HG03520 (cell line): ENCODE measurements around the gene UBASH3B.

Experiments
- ATAC-seq: cut with Tn5 transposase; IDR thresholded peaks from one replicate; pipeline ENCODE4 v1.9.1; 2021; ENCODE audit warnings: mild to moderate bottlenecking, moderate library complexity; ENCODE audit not compliant: unreplicated experiment

Gene UBASH3B

DNA sequence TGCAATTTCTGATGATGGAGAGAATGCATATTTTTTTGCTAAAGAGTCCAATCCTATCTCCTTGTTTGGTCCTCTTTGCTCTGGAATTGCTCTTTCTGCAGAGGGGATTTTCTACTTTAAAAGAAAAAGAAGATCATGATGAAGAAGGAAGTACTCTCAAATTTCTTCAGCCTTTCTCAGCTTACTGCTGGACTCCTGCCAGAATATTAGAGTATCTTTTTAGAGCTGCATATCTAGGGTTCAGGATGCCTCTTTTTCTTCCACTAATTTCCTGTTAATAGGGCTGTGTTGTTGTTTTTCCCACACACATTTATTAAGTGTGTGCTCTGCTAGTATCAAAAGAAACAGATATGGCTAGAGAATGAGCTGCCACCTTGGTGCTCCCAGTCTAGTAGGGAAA lies 18.2 kb downstream of the UBASH3B start:
- ATAC-seq, result no peak

DNA sequence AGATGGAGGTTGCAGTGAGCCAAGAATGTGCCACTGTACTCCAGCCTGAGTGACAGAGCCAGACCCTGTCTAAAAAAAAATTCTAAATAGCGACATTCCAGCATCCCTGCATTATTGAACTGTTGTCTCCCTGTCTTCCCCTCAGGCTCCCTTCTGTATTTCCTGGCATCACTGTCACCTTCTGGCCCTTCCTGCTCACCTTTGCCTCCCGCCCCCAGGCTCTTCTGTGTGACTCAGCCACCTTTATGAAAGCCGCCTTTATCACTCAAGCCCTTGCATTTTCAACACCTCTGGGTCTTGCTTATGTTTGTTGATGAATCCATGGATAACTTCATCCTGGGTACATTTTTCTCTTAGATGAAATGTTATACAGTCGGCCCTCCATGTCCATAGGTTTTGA lies 21.1 kb downstream of the UBASH3B start:
- ATAC-seq, result no peak

- ATAC-seq, result no peak
Observed at GRCh38 chr11:122677256-122677655, 21.7 kb downstream of the UBASH3B start.

DNA sequence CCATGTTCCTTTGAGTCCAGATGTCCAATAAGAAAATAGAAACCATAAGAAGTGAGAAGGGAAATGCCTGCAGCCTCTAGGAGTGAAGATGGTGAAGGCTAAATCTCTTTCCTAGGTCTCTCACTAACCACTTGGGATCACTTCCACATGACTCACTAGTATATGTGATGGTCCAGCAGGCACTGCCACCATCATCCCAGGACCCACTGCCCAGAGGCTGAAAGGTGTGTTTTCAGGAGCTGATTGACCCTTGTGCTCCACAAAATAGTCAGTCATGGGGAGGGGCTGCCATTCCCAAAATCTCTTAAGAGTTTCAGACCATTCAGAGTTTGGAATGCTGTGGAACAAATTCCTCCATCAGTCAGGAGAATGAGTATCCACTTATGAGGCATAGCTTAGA lies 22.9 kb downstream of the UBASH3B start:
- no peak for ATAC-seq

DNA sequence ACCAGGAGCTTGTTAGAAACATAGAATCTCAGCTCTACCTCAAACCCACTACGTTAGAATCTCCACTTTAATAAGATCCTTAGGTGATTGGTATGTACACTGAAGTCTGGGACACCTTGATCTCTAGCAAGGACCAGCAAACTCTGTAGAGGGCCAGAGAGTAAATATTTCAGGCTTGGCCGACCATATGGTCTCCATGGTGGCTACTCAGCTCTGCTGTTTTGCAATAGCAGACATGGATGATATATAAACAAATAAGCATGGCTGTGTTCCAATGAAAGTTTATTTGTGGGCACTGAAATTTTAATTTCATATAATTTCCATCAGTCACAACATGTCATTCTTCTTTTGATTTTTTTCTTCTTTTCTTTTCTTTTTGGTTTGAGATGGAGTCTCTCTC lies 23.9 kb downstream of the UBASH3B start:
- ATAC-seq, result no peak

DNA sequence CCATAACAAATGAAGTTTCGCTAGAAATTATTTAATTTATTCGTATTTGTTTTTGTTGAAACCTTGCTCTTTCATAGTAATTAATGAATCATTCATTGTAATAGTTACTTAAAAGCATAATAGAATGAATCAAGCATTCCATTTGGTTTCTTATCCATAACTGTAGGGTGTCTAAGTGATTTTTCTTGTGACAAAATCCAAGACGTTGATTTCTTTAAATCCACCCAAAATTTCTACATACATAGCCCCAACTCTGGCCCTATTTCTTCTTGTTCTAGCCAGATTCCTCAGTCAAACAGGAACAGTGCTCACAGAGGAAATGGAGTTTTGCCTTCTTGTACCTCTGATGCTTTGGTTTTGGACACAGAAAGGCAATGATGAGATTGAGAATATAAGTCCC lies 25.5 kb downstream of the UBASH3B start:
- no peak for ATAC-seq

- ATAC-seq, result no peak
Observed at GRCh38 chr11:122681735-122682134, 26.2 kb downstream of the UBASH3B start.

- ATAC-seq, result no peak
Observed at GRCh38 chr11:122682464-122682863, 26.9 kb downstream of the UBASH3B start.

GRCh38 chr11:122685041-122685440 lies 29.5 kb downstream of the UBASH3B start:
- ATAC-seq, result no peak

- ATAC-seq, result no peak
Observed at GRCh38 chr11:122686111-122686510, 30.6 kb downstream of the UBASH3B start.

- no peak for ATAC-seq
Observed at GRCh38 chr11:122690384-122690783, 34.9 kb downstream of the UBASH3B start.

GRCh38 chr11:122690801-122691548 lies 35.5 kb downstream of the UBASH3B start:
- no peak for ATAC-seq

GRCh38 chr11:122691549-122692150 lies 36.1 kb downstream of the UBASH3B start:
- no peak for ATAC-seq

- ATAC-seq, result no peak
Observed at GRCh38 chr11:122692444-122692843, 36.9 kb downstream of the UBASH3B start.

- ATAC-seq, result no peak
Observed at GRCh38 chr11:122695076-122695615, 39.6 kb downstream of the UBASH3B start.

DNA sequence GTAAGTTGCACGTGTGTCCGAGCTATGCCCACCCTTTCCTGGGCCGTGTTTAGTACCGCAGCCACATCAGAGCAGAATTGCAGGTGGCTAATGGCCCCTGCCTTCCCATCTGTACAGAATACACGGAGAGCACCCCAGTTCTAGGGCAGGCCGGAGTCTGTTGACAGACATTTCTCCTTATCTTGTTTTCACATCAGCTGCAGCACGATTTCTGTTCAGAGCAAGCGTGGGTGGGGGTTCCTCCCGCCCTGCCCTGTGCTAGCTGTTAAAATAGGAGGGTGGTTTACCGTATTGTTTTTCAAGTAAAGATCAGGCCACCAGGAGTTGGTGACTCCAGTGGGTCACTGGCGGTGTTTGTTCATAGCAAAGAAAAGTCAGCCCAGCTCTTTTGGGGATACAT lies 41.1 kb downstream of the UBASH3B start:
- ATAC-seq, result peak; percentile 46

DNA sequence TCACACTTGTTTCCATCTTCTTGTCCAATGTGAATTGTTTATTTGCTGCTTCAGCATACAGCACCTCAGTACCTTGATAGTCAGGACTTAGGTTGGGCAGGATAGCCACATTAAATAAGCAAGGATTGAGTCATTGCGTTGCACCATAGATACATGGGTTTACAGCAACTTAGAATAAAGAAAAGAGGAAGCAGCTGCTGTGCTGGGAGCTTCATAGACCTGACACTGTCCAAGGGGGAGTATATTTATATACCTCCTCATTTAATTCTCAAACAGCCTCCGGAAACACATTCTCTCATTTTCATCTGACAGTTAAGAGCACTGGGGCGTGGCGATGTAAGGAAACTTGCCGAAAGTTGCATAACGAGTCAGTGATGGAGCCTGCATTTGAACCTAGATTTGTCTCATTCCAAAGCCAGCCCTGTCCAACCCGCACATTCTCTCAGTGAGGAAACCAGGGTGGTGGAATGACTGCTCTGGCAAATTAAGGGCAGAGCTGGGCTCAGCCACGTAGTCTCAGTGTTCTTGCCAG lies 42.2 kb downstream of the UBASH3B start:
- ATAC-seq, result peak; percentile 81

- no peak for ATAC-seq
Observed at GRCh38 chr11:122698392-122698791, 42.9 kb downstream of the UBASH3B start.

DNA sequence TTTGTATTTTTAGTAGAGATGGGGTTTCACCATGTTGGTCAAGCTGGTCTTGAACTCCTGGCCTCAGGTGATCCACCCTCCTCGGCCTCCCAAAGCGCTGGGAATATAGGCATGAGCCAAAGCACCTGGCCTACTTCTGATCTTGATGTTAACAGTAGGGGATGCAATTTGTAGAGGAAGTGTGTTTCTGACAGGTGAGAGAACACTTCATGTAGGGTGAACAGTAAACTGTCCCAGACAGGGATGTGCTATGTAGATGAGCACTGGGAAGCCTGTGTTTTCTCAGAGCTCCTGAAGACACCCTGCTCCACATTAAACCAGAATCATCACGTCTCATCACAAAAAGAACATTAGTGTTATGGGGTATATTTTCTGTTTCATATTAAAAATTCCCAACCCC lies 45.1 kb downstream of the UBASH3B start:
- no peak for ATAC-seq

DNA sequence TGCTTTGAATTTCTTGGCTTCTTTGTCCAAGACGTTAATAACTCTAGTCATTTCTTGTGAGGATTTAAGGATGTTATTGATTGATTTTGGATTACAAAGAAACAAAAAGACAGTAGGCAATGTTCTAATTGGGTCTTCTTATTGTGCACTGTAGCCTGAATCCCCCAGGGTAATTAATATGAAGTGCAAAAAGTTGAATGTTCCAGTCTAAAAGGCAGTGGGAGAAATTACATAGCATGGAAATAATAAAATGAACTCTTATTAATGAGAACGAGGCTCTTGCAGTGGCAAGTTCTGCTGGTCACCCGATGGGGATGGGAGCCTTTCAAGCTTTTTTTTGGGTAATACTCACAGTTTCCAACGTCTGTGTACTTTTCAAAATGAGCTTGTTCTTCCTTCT lies 45.6 kb downstream of the UBASH3B start:
- ATAC-seq, result no peak

DNA sequence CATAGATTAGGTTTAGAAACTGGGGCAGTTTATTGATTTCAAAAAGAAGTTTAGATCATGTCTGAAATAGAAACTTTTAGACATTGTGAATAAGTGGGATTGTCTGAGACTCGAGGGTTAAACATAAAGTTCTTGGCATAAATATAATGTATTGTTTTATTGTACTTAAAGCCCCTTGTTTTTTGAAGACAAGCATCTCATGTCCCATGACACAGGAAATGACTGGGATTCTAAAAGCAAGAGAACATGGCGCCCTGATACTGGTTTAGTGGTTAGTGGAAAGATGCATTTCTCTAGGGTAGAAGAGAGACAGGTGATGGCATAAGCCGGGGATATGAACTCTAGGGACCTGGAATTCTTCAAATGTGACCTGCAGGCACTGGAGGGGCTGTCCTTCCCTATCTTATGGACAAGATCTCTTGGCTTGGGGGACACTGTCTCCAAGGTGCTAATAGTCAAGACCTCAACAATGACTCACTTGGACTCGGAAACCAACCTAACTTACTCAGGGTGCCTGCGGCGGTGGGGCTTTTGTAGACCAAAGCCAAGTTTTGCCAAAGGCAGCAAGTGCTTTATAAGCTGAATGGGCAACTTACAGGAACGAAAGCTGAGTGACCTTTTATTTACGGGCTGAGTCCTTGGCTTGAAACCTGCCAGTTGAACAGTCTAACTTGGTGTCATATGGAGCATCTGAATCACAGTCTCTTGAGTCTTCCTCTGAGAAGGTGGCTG lies 48.2 kb downstream of the UBASH3B start:
- ATAC-seq, result no peak

DNA sequence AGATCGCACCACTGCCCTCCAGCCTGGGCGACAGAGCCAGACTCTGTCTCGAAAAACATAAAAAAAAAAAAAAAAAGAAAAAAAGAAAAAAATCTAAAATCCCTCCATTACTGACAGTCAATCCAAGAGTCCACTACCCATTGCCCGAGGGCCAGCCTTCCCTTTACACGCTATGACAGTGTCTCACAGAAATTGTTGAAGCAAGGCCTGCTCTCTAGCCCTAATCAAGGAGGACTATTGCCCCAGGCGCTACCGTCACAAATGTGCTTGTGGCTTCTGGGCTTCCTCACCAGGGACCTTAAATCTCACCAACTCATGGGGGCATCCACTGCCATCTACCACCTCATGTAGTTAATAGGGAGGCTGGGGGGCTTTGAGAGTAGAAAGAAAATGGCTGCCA lies 49.9 kb downstream of the UBASH3B start:
- ATAC-seq, result no peak
